HL-60 (cell line): ENCODE results near the gene FBLN5.

Experiments used
- DNase-seq, 2 experiments: peaks; one replicate each; pipeline ENCODE4 v3.0.0-alpha.2; 2010 to 2020; ENCODE audit warnings: low read depth in 1 of 2, low spot score in 1 of 2
- H3K27ac ChIP-seq: fragments of 250-450 bp; sonication (Bioruptor Pico); replicated peaks from 2 replicates; pipeline ENCODE4 v1.5.1; 2020; ENCODE audit warnings: mild to moderate bottlenecking, moderate library complexity
- H3K27me3 ChIP-seq: fragments of 250-450 bp; sonication (Bioruptor Pico); 2 replicates; pipeline ENCODE4 v1.5.1; 2021; ENCODE audit warnings: mild to moderate bottlenecking, moderate library complexity; ENCODE audit not compliant: insufficient read depth, poor library complexity, severe bottlenecking
- H3K4me3 ChIP-seq: replicated peaks from 2 replicates; pipeline ENCODE4 v1.5.1; 2011; ENCODE audit warnings: mild to moderate bottlenecking, control low read depth, low read length; ENCODE audit not compliant: insufficient read depth
- CTCF ChIP-seq: IDR thresholded peaks from one replicate; pipeline ENCODE4 v1.5.1; 2011; ENCODE audit warnings: low read length, control low read depth, inconsistent platforms; ENCODE audit not compliant: insufficient read depth
- GABPA ChIP-seq: IDR thresholded peaks from 2 replicates; pipeline ENCODE4 v1.6.1; 2012; ENCODE audit warnings: low read depth
- POLR2AphosphoS5 ChIP-seq: IDR thresholded peaks from 2 replicates; pipeline ENCODE4 v1.6.1; 2012; ENCODE audit warnings: low read depth
- REST ChIP-seq: IDR thresholded peaks from 2 replicates; pipeline ENCODE4 v1.6.1; 2012; ENCODE audit warnings: low read depth; ENCODE audit not compliant: insufficient replicate concordance
- SPI1 ChIP-seq: IDR thresholded peaks from 2 replicates; pipeline ENCODE4 v1.6.1; 2012; ENCODE audit warnings: low read depth, mild to moderate bottlenecking, borderline replicate concordance

FBLN5 gene

GRCh38 chr14:91867316-91867988 lies 80.0 kb downstream of the FBLN5 start, which contains the start of gene TC2N:
Gene TC2N, minus strand, starts transcription at chr14:91867536. Its CDS starts 53,767 bp downstream, at chr14:91813769.
- no peak for DNase-seq
- peaks cover 3% of the 10 kb centered on the region for H3K27me3 ChIP-seq
- TF ChIP-seq GABPA = no peak
- no peak for TF ChIP-seq SPI1
- H3K4me3 ChIP-seq = no peak within 1 kb of the TSS
- no peak within 1 kb of the TSS for H3K27ac ChIP-seq

GRCh38 chr14:91866511-91867295 lies 80.8 kb downstream of the FBLN5 start:
- Histone ChIP-seq H3K27ac (no peak overlapping the region), H3K4me3 (no peak overlapping the region), H3K27me3 (peaks cover 3% of the 10 kb centered on the region)
- no peak for DNase-seq
- TF ChIP-seq CTCF = no peak
- TF ChIP-seq POLR2AphosphoS5 = no peak
- TF ChIP-seq REST = no peak
- no peak for TF ChIP-seq SPI1
- no peak for TF ChIP-seq GABPA

- Histone ChIP-seq H3K27ac (no peak overlapping the region), H3K4me3 (no peak overlapping the region), H3K27me3 (peaks cover 3% of the 10 kb centered on the region)
- no peak for TF ChIP-seq GABPA
- no peak for TF ChIP-seq SPI1
- no peak for TF ChIP-seq CTCF
- no peak for TF ChIP-seq POLR2AphosphoS5
- no peak for TF ChIP-seq REST
- DNase-seq = no peak
Measured at GRCh38 chr14:91866061-91866460, 81.4 kb downstream of the FBLN5 start.

GRCh38 chr14:91862417-91862816 lies 85.1 kb downstream of the FBLN5 start:
- no peak overlapping the region for H3K4me3 ChIP-seq
- peaks cover 3% of the 10 kb centered on the region for H3K27me3 ChIP-seq
- TF ChIP-seq GABPA (no peak), SPI1 (no peak), REST (no peak), POLR2AphosphoS5 (no peak), CTCF (no peak)
- no peak for DNase-seq
- H3K27ac ChIP-seq = no peak overlapping the region
